Endothelial cell of umbilical vein (primary cell): ENCODE results near the gene OPA1.

Experiments used
- FOS ChIP-seq: IDR thresholded peaks from 2 replicates; pipeline ENCODE4 v1.6.1; 2011; ENCODE audit warnings: mild to moderate bottlenecking, low read length, moderate library complexity, borderline replicate concordance; ENCODE audit not compliant: insufficient read depth
- JUN ChIP-seq: IDR thresholded peaks from 2 replicates; pipeline ENCODE4 v1.6.1; 2011; ENCODE audit warnings: borderline replicate concordance, low read depth; ENCODE audit not compliant: insufficient read length, insufficient read depth
- MAX ChIP-seq: IDR thresholded peaks from 2 replicates; pipeline ENCODE4 v1.6.1; 2011; ENCODE audit not compliant: insufficient read depth, insufficient read length
- TF ChIP-seq, protein P1 (sequence below), 2 donors: IDR thresholded peaks; 1 replicate in 1 of 2; 2 replicates in 1 of 2; pipeline ENCODE4 v1.5.1; 2011; ENCODE audit warnings: low read length in 2 of 2, mild to moderate bottlenecking in 2 of 2, moderate library complexity in 2 of 2, control low read depth in 1 of 2, inconsistent platforms in 1 of 2, low read depth in 1 of 2; ENCODE audit not compliant: insufficient read depth in 1 of 2; ENCODE audit errors: extremely low read depth in 1 of 2

DNA sequence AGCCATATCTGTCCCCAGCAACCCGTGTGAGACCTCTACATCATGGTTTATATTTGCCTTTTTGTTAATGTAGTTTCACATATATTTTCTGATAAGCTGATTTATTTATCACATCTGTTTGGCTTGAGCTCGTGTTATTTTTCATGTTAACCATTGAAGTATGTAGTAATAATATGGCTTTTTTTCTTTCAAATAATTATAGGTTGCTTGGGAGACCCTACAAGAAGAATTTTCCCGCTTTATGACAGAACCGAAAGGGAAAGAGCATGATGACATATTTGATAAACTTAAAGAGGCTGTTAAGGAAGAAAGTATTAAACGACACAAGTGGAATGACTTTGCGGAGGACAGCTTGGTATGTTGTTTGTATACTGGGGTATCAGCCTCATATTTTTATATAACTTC, 63.9 kb downstream of the OPA1 start:
- TF ChIP-seq MAX (no peak), JUN (no peak), FOS (no peak)
- TF ChIP-seq, protein P1, sequence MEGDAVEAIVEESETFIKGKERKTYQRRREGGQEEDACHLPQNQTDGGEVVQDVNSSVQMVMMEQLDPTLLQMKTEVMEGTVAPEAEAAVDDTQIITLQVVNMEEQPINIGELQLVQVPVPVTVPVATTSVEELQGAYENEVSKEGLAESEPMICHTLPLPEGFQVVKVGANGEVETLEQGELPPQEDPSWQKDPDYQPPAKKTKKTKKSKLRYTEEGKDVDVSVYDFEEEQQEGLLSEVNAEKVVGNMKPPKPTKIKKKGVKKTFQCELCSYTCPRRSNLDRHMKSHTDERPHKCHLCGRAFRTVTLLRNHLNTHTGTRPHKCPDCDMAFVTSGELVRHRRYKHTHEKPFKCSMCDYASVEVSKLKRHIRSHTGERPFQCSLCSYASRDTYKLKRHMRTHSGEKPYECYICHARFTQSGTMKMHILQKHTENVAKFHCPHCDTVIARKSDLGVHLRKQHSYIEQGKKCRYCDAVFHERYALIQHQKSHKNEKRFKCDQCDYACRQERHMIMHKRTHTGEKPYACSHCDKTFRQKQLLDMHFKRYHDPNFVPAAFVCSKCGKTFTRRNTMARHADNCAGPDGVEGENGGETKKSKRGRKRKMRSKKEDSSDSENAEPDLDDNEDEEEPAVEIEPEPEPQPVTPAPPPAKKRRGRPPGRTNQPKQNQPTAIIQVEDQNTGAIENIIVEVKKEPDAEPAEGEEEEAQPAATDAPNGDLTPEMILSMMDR (IDR thresholded peaks at IDR 0.05; ENCODE audit: extremely low read depth in 1 of 2, insufficient read depth in 1 of 2, low read depth in 1 of 2, low read length in 2 of 2) = no peak
